GM12874 (cell line): ENCODE results near the gene FAXDC2.

Experiments
- CTCF ChIP-seq: IDR thresholded peaks from 2 replicates; pipeline ENCODE4 v1.5.1; 2011; ENCODE audit warnings: low read depth, mild to moderate bottlenecking, control low read depth, low read length, moderate library complexity; ENCODE audit not compliant: insufficient read depth

Gene FAXDC2

GRCh38 chr5:154871734-154872133 is 21.3 kb upstream of the FAXDC2 start:
- no peak for TF ChIP-seq CTCF

DNA sequence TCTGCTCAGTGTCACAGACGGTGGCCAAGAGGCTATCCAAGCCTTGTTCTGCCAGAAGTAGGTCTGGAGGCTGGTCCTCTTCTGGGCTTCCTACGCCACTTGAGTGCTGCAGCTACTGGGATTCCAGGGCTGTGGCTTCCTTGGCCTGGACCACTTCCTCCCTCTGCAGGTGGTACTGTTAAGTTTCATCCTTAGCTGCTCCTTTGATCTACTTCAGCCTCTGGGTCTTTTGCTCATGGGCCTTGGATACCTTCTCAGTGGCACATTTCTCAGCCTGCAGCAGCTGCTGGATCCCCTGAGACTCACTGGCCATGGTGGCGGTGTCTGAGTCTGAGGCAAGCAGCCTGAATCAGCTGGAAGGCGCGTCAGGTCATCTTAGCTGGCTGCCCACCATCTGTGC is 18.3 kb upstream of the FAXDC2 start:
- no peak for TF ChIP-seq CTCF

GRCh38 chr5:154866841-154867240 is 16.4 kb upstream of the FAXDC2 start:
- TF ChIP-seq CTCF, result no peak

- no peak for TF ChIP-seq CTCF
Measured at GRCh38 chr5:154865466-154866184, 15.2 kb upstream of the FAXDC2 start.

- no peak for TF ChIP-seq CTCF
Measured at GRCh38 chr5:154863291-154864080, 13.1 kb upstream of the FAXDC2 start.

- TF ChIP-seq CTCF, result no peak
Measured at GRCh38 chr5:154862766-154863165, 12.4 kb upstream of the FAXDC2 start.

DNA sequence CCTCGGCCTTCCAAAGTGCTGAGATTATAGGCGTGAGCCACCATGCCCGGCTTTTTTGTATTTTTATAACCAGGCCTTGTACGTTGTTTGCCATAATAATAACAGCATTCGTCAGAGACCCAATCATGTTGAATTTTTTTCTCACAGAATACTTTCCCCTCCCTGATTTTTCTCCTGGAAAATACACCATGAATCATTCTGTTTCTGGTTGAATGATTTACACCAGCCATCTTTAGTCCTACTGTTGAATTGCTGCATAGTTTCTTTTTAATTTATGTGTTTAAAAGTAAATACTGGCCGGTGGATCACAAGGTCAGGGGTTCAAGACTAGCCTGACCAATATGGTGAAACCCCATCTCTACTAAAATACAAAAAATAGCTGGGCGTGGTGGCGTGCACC is 11.5 kb upstream of the FAXDC2 start:
- TF ChIP-seq CTCF, result no peak
